GM21390 (cell line): Measurements from ENCODE around the gene ZNF215.
"Not testable (repeated sequence)": the region's sequence is repeated elsewhere in the genome, so short reads cannot be mapped to it uniquely, and the experiment has no call there.

ENCODE experiments used
- ATAC-seq: cut with Tn5 transposase; IDR thresholded peaks from one replicate; pipeline ENCODE4 v1.9.1; 2021; ENCODE audit not compliant: unreplicated experiment

Gene ZNF215

DNA sequence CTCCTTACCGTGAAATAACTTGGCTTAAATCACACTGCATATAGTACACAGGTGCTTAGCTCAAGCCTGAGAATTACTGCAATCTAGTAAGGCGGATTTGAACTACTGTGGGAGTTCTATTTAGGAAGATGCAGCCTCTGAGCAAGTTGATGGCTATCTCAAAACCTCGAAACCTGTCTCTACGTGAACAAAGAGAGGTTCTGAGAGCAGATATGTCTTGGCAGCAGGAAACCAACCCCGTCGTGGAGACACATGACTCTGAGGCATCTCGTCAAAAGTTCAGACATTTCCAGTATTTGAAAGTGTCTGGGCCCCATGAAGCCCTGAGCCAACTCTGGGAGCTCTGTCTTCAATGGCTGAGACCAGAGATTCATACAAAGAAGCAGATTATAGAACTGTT, 5.9 kb downstream of the ZNF215 start:
- no peak for ATAC-seq

DNA sequence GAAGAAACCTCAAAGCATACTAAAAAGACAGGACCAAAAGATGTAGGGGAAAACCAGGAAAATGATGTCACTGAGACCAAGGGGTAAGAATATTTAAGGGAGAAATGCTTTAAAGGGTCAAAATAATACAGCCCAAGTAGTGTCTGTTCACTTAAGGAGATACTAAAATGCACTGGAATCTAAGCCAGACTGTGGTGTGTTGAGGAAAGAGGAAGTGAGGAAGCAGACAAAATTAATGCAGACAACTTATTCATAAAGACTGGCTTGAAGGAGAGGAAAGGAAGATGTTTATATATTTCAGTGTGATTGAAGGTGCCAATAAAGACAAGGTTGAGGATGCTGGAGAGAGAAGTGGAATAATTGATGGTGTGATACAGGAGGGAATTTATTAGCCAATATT, 15.7 kb downstream of the ZNF215 start:
- ATAC-seq, result no peak

DNA sequence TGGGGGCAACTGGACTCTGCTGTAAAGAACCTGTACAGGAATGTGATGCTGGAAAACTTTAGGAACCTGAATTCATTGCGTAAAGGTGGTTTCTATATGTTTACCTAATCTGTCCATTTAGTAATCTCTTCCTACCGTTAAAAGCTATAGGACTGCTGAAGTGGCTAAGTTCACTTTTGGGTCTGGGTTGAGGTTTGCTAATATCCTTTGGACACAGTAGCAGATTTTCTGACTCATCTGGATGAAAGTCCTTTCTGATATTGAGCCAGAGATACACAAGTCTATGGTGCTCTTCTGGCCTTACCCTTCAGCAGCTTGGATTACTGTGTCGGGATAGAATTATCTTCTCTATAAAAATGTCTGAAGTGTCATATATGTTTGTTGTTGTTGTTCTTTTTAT, 16.9 kb downstream of the ZNF215 start:
- ATAC-seq, result no peak

DNA sequence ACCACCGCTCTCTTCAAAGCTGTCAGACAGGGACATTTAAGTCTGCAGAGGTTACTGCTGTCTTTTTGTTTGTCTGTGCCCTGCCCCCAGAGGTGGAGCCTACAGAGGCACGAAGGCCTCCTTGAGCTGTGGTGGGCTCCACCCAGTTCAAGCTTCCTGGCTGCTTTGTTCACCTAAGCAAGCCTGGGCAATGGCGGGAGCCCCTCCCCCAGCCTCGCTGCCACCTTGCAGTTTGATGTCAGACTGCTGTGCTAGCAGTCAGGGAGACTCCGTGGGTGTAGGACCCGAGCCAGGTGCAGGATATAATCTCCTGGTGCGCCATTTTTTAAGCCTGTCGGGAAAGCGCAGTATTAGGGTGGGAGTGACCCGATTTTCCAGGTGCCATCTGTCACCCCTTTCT, 28.0 kb downstream of the ZNF215 start:
- ATAC-seq, result not testable (repeated sequence)

DNA sequence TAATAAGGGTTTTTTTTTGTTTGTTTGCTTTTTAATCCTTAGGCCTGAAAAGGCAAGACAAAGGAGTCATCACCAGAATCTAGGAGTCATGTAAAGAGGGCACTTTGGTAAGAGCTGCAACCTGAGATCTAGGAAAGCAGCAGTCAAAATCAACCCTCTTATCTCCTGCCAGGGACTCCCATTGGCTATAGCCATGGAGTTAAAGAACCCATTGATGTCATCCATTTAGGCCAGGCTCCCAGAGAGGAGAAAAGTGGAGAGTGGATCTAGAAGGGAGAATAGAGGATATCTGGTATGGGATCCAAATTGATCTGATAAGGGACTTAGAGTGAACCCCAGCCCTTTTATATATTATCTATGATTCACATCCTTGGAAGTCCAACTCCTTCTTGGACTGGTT, 35.9 kb downstream of the ZNF215 start:
- ATAC-seq, result no peak

DNA sequence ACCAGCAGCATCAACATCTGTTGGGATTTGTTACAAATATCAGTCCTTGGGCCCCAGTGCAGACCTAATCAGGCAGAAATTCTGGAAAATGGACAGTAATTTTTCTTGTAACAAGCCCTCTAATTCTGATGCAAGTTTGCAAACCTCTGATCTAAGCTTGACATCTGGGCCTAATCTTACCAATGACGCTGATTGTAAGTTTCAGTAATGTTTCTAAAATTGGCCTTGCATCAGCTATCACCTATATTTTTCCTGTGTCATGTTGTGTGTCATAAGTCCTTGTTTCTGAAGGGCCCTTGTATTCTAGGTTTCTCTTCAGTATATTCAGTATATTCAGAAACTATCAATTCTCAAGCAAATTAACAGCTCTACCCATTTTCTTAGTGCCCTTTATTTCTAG, 36.4 kb downstream of the ZNF215 start:
- ATAC-seq, result peak; percentile 72

DNA sequence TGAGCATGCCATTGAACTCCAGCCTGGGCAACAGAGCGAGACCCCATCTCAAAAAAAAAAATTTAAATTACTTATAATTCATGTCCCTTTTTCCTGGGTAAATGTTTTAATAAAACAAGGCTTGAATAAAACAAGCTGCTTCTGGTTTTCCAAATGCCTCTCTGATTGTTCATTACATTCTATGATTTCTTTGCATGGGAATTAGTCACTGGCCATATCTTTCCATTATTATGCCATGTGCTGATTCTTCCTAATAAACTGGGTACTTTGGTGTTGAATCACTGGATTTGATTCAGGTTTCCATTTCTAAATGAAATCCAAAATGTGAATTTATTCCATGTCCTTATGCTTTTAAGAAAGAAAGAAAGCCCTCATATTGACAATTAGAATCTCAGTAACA, 42.6 kb downstream of the ZNF215 start:
- no peak for ATAC-seq

DNA sequence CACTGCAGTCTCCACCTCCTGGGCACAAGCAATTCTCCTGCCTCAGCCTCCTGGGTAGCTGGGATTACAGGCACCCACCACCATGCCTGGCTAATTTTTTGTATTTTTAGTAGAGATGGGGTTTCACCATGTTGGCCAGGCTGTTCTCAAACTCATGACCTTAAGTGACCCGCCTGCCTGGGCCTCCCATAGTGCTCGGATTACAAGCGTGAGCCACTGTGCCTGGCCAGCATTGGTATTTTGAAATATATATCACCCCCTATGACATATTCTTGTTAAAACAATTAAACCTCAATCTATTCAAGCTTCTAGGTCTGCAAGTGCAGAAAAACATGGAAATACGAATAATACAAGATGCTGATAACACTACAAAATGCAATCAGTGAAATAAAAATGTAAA, 43.6 kb downstream of the ZNF215 start:
- not testable (repeated sequence) for ATAC-seq

DNA sequence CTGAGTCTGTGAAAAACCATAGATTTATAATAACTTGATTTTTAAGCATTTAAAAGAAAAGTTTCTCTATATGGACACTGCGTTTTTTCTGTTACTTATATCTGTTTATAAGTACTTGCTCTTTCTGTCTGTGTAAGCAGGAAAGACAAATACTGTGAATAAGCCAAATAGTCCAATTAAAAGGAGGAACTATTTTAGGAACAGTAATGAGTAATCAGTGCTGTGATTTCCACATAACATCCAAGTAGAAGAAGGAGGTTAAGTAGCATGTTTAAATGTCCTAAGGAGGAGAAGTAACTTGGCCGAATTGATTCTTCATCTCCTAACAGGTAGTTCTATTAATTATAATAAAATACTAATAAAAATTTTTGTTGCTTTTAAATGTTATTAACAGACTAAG, 53.1 kb downstream of the ZNF215 start:
- ATAC-seq, result no peak

DNA sequence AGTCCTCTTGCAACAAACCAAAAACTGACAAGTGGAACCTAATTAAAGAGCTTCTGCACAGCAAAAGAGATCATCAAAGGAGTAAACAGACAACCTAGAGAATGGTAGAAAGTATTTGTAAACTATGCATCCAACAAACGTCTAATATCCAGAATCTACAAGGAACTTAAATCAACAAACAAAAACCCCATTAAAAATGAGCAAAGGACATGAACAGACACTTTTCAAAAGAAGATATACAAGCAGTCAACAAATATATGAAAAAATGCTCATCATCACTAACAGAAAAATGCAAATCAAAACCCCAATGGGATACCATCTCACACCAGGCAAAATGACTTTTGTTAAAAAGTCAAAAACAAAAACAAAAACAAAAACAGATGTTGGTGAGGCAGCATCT, 60.3 kb downstream of the ZNF215 start:
- ATAC-seq, result no peak

DNA sequence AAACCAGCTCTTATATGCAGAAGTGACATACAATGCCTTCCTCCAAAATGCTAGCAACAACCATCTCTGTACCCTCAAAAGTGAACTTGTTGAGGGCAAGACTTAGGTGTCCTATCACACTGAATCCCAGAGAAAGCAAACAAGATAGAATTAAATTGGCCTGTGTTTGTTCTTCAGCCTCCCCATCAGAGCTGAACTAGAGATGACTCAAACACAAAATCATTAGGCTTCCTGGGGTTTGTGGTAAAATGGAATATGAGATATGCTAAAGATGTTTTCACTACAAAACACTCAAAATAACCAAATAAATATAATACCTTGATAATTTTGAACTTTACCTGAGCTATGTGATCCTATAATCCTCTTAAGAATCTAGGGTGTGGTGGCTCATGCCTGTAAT, 62.3 kb downstream of the ZNF215 start:
- ATAC-seq, result no peak

DNA sequence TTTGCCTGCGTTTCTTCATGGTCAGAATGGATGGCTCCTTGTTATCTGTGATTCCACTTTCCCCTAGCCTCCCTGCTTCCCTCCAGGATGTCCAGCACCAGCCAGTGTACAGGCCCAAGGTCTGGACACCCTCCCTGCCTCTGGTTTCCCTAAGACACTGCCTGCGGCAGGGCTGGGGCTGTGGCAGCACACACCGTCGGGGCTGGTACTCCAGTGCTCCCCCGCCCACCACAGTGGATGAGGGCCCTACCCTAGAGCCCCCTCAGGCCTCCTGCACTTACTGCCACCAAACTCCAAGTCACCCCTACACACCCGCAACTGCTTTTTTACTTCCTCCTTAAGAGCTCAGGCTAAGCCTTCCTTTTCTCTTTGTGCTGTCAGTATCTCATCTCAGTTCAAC, 65.0 kb downstream of the ZNF215 start:
- ATAC-seq, result no peak

DNA sequence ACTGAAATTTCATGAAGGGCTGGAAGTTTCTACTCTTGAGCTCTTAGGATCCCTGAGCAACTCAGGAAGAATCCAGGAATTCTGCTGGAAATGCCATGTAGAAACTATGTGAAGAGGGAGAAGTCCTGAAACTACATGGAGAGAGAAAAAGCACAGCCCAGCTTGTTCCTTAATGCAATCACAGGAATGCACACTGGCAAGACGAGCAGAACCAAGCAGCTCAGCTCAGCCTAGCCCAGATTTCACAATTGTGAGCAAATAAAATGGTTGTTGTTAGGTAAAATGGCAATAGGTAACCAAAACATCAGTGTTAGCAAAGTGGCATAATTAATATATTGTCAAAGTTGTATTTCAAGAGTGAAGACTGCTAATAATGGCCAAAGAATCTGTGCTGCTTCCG, 65.8 kb downstream of the ZNF215 start:
- no peak for ATAC-seq

DNA sequence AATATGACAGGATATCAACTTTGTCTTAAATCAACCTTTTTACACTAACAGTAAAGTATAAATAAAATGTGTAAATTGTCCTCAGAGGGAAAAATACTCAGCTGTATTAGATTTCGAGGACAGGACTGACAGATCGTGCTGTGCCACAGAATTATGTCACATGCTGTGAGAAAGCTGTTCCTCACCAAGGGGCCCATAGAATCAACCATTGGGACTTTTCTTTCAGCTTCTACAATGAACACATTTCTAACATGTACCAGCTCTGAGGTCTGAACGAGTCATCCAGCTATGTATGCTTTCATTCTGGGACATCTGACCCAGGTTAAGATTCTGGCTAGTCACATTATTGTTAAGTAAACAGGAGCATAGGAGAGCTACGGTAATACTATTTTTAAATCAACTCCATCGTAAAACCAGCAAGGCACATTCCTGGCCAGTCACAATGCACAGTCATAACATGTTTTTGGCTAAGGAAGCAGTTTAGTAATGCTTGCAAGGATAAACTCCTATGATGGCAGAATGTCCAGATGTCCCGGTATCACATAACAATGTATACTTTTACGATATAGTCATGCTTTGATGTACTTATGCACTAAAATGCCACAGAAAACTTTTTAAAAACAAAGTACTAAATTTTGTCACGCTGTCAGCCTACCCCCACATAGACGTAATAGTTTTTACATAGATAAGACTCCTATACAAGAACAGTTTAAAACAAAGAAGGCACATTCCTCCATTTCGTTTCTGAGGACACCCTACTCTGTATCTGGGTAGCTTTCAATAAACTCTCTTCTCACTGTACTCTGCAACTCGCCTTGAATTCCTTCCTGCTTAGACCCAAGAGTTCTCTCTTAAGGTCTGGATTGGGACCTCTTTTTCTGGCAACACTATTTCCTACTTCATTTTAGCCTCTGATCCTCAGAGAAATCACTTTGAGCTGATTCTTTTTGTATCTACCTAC, 66.5 kb downstream of the ZNF215 start:
- no peak for ATAC-seq

DNA sequence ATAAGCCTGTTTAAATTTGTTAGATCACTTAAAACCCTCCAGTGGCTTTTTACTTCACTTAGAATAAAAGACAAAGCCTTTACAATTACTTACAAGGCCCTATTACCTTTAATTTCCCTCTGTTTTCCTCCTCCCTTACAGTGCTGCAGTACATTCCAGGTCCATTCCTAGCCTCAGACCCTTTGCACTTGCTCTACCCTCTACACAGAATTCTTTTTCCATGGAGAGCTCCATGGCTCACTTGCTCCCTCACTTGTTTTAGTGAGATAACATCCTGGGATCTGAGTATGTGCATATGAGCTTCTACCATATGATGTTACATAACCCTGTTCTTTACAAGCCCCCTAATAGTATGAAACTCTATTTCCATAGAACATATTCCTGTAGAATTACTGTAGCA, 69.5 kb downstream of the ZNF215 start:
- ATAC-seq, result no peak

DNA sequence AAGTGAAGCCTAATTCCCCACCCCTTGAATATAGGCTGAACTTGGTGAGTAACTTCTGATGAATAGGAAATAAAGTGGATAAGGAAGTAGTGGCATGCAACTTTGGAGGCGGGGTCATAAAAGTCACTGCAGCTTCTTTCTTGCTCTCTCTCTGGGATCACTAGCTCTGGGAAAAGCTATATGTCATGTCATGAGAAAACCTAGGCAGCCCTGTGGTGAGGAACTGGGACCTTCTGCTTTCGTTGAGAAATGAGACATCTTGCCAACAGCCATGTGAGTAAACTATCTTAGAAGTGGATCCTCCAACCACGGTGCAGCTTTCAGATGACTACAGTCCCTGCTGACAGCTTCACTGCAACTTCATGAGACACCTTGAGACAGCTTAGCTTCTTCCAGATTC, 78.3 kb downstream of the ZNF215 start:
- ATAC-seq, result peak; percentile 70
